T-helper 22 cell (primary cell): ENCODE results near the gene PSAT1.

Source experiments
- DNase-seq: peaks from one replicate; pipeline ENCODE4 v3.0.0-alpha.2; 2020; ENCODE audit warnings: low read depth

Gene PSAT1

GRCh38 chr9:78292716-78293497 lies 4.0 kb upstream of the PSAT1 start:
- no peak for DNase-seq

DNA sequence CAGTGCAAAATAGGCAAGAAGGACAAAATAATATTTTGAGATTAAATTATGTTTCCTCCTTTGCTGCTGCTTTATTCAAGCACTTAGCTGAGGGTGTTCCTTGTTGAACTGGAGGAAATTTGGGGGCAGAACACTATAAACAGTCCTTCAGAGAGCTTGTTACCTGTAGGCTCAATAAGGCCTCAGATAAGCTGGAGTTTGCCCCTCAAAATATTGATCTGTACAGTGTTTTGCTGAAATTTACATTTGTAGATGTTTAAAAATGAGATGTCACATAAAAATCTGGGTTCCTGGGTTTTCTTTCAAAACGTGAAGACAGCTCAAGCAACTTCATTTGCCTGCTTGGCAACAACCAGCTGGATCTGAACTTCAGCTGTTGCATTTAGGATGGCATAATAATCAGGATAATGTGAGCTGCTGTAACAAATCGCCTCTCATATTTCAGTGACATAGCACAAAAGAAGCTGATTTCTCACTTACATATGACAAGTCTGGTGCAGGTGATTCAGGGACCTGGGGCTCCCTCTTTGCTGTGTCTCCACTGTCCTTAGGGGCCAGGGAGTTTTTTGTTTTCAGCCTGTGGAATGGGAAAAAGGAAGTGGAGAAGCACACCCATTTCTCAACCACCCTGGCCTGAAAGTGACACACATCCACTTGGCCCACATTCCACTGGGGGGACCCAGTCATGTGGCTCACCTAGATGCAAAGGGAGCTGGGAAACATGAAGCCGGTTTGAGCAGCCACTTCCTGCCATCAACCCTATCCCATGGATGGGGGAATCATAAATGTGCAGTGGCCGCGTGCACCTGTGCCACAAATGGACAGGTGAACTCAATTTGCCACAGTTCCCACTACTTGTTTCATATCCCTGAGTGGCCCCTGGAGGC lies 2.4 kb upstream of the PSAT1 start:
- DNase-seq, result no peak

DNA sequence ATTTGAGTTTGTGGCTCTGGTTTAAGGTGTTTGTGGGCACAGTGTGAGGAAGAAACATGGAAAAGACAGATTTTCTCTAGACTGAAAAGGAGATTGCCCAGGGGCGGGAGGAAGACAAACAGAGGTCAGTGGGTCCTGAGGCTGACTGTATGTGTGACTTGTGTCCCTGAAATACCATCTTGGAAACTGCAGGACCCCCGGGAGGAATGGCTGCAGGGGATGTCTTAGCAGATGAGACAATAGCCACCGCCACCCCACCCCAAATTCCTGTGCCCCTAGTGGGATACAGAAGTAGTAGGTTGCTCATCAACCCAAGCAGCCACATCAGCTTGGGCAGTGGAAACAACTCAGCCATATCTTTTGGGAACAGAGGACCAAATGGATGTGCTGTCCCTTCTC lies 1.7 kb upstream of the PSAT1 start:
- DNase-seq, result no peak

DNA sequence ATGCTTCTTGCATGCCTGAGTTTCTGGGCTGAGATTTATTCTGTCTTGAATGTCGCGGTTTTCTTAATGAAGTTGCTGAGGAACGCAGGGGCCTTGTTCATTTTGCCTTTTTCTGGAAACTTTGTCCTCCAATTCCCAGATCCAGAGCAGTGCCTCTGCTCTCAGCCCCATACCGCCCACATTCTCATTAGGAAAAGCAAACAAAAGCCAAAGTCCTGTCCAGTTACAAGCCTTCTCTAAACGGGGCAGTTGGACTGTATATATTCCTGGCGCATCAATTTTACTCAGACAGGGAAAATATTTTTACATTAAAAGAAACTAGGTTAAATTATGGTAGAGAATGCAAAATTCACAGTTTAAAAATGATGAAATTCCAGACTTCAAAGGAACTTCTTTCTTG lies 1.2 kb upstream of the PSAT1 start:
- DNase-seq, result no peak

DNA sequence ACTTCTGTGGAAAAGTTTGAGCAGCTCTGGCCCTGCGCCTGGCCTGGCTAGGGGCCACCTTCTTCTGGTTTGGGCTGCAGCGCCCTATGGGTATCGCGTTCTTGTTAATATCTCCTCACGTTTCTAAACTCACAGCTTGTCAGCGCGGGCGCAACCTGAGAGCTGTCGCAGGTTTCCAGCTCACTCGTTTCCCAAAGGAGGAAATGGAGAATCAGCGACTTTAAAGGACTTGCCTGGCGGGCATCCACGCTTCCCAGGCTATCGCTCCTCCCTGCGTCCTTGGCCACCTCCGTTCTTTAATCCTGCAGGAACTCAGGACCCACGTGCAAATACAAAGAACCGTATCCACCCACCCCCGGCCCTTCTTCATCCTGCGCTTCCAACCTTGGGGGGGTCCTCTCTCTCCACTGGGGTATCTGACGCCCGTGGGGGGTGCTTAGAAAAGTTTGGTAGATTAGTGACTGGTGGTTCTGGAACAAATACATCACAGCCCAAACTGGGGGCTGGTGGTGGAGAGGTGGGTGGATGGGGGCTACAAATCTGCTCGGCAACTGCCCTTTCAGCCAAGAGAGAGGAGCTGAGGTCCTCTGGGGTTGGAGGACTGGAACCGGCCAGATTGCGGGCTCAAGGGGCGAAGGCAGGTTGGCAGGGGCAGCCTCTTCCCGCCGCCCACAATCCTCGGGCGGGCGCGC lies 578 bp upstream of the PSAT1 start:
- no peak for DNase-seq

GRCh38 chr9:78297672-78297961 lies 692 bp downstream of the PSAT1 start:
- DNase-seq, result no peak

DNA sequence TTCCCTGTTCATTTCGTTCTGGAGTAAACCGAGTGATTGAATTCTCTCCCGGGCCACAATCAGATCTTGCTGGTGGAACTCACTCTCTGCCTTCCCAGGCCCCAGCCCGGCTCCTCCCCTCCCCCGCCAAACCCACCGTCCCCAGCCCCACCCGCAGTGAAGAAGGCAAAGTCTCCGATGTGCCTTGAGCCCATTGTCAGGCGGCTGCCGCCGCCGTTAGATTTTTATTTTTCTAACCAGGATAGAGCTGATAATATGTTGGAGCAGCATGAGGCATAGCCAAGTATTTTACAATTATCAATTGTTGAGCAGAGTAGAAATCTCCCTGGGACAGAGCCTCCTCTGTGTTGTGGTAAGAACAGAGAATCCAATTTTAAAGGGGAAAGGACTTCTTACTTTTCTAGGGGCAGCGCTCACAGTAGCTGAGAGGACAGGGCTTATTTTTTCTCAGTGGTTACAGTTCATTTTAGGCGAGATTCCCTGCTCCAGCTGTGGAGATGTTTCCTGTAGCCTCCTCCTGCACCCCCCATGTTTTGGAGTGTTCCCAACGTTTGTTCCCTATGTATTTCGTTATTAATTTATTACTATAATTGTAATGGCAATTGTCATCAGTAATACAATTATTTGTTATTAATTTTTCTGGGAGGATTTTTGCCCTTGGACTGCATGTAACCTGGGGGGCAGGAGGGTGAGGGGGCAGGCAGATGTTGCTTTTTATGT lies 1.3 kb downstream of the PSAT1 start:
- DNase-seq, result no peak

- no peak for DNase-seq
These were observed 3.3 kb downstream of the PSAT1 start for GRCh38 chr9:78300209-78300608.

- DNase-seq, result no peak
These were observed 4.5 kb downstream of the PSAT1 start for GRCh38 chr9:78301466-78301865.

DNA sequence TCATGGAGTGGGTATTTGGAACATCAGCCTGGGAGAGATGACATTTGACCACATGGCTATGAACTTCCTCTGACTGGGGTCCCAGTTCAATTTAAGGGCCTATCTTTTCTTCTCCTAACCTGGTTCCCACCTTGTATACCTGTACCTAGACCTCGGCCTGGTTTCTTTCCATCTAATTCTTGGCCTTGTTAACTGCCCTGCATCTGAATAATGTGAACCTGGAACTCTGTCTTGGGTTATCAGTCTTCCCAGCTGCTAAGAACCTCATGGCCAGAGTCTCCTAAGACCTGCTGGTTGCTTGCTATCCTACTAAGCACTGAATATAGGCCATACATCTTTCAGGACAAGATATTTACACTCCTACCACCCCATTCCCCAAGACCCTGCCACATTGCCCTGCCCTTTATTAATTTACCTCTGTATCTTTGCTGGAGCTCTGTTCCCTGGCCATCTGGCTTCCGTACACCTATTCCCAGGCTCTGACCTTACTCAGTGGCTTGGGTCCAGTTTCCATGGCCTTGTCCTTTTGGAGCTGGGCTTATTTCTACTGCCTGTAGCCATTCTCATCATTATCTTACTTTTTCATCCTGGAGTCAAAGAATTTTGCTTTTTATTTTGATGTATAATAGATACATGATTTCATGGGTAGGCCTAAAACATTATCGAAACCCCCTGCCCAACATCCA lies 6.6 kb downstream of the PSAT1 start:
- DNase-seq, result no peak

- DNase-seq, result no peak
These were observed 7.4 kb downstream of the PSAT1 start for GRCh38 chr9:78304357-78304756.

DNA sequence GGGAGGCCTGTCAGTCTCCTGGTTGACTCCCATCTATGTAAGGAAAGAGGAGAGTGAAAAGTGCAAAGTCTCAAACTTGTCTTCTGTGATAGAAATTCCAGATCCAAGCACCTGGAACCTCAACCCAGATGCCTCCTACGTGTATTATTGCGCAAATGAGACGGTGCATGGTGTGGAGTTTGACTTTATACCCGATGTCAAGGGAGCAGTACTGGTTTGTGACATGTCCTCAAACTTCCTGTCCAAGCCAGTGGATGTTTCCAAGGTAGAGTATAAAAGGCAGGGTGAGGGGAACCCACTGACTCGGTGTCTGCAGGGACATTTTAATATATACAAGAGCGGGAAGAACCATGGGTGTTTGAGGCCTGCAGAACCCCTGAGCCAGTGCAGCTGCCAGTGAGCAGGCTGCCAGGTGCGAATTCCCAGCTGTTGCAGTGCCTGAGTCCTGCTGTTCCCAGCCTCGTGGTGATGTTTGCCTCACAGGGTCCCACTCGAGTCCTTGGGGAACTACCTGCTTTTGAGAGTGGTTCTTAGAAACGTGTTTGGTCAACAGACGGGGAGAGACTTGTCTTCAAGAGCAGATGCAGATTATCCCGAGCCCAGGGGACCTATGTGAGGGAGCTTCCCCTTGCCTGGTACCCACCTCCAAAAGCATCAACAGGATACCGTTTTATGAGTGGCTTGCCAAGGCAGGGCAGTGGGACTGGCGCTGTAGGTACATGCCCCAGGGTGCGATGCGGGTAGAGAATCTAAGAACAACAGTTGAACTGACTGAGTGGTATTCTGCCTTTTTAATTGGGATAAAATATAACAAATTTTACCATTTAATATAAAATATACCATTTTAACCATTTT lies 9.5 kb downstream of the PSAT1 start:
- no peak for DNase-seq

DNA sequence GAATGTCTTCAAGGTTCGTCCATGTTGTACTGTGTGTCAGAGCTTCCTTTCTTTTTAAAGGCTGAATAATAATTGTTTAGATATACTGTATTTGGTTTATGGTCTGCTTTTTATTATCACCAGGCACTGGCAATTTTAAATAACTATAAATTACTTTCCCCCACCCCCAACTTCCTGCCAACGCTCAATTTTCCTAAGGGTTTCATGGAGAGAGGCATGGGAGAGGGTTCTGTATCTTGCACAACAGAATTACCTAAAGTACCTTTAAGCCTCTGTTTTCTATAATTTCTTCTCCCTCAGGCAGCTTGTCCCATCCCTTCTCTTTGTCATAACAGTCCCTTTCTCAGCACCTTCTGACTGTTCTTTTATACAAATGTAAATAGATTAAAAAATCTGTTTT lies 10.4 kb downstream of the PSAT1 start:
- DNase-seq, result no peak

GRCh38 chr9:78309066-78309465 lies 12.1 kb downstream of the PSAT1 start:
- no peak for DNase-seq

GRCh38 chr9:78311075-78311474 lies 14.2 kb downstream of the PSAT1 start:
- DNase-seq, result no peak

GRCh38 chr9:78311886-78312524 lies 15.1 kb downstream of the PSAT1 start:
- DNase-seq, result no peak

GRCh38 chr9:78314550-78314949 lies 17.6 kb downstream of the PSAT1 start:
- no peak for DNase-seq

DNA sequence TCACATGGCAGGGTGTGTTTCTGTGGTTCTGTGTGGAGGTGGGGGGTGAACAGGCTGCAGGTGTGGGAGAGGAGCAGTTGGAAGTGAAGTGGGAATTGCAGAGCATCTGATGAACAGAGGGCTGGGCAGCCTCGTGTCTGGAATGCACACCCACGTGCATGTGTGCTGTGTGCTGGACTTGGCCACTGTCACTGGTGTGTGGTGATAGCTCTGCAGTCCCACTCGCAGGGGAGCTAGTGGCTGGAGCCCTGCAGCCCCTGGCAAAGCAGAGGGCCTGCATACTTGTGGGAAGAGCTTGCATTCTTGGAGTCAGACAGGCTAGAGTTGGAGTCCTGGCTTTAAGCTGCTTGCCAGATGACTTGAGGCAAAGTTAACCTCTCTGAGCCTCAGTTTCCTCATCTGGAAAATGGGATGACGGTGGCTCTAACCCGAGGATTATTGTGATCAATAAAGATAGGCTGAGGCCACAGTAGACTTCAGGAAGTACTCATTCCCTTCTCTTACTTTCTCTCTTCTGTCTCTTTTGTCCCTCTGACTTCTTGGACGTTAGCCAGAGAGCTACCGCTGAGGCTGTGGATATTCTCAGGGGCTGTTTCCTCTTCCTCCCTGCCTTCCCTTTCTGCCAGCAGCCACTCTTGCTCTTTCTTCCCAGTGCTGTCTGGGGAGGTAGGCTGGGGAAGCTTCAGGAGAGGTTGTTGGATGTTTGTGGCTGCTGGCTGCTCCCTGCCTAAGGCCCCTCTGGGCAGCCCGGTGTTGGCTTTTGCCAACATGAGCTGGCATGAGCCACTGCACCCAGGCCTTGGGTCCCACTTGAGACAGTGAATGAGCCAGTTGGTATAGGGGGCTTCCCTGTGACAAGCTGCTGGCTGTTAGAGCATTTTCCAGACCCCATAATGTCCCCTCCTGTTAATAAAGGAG lies 18.3 kb downstream of the PSAT1 start:
- no peak for DNase-seq
